ENCODE data around the gene MYOCOS.

MYOCOS gene, protein sequence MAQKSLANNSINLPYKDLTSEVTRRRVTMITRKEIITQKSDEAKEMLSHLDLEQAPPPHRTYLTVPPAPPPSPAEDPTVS
- long read RNA-seq, partial matches to known transcripts = 1 of 1 reads
- long read RNA-seq, other reads (novel, unspliced or antisense) = 0 of 1 reads

DNA sequence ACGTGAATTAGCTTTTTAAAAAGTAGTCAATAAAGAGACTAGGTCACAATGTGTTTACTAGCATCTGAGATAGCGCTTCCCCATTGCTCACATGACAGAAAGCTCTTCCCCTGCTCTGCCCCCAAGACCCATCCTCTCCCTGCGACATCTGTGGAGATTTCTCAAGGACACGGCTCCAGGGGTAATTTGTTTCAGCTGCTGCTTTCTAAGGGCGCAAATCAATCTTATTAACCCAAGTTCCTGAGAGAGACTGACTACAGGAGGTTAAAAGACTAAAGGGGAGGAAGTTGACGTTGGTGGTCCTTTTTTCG lies at the start of gene MYOCOS:
TSS of gene MYOCOS (plus strand) at position 92 of the 311 bp plus-strand sequence. CDS start 1,641 bp downstream, outside the sequence.
- no peak for DNase-seq (ENCODE audit: low read depth in 1 of 2, low spot score in 1 of 2)
- no peak within 1 kb of the TSS for H3K4me3 ChIP-seq (replicated peaks; ENCODE audit: insufficient read depth, low read length)
- TF ChIP-seq POLR2AphosphoS5 (IDR thresholded peaks at IDR 0.05; ENCODE audit: low read depth) (no peak), SPI1 (IDR thresholded peaks at IDR 0.05; ENCODE audit: borderline replicate concordance, low read depth) (no peak), GABPA (IDR thresholded peaks at IDR 0.05; ENCODE audit: low read depth) (no peak)
- TF ChIP-seq, protein P1, sequence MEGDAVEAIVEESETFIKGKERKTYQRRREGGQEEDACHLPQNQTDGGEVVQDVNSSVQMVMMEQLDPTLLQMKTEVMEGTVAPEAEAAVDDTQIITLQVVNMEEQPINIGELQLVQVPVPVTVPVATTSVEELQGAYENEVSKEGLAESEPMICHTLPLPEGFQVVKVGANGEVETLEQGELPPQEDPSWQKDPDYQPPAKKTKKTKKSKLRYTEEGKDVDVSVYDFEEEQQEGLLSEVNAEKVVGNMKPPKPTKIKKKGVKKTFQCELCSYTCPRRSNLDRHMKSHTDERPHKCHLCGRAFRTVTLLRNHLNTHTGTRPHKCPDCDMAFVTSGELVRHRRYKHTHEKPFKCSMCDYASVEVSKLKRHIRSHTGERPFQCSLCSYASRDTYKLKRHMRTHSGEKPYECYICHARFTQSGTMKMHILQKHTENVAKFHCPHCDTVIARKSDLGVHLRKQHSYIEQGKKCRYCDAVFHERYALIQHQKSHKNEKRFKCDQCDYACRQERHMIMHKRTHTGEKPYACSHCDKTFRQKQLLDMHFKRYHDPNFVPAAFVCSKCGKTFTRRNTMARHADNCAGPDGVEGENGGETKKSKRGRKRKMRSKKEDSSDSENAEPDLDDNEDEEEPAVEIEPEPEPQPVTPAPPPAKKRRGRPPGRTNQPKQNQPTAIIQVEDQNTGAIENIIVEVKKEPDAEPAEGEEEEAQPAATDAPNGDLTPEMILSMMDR (IDR thresholded peaks at IDR 0.05; ENCODE audit: insufficient read depth, low read length) = no peak
- TF ChIP-seq, protein P2, sequence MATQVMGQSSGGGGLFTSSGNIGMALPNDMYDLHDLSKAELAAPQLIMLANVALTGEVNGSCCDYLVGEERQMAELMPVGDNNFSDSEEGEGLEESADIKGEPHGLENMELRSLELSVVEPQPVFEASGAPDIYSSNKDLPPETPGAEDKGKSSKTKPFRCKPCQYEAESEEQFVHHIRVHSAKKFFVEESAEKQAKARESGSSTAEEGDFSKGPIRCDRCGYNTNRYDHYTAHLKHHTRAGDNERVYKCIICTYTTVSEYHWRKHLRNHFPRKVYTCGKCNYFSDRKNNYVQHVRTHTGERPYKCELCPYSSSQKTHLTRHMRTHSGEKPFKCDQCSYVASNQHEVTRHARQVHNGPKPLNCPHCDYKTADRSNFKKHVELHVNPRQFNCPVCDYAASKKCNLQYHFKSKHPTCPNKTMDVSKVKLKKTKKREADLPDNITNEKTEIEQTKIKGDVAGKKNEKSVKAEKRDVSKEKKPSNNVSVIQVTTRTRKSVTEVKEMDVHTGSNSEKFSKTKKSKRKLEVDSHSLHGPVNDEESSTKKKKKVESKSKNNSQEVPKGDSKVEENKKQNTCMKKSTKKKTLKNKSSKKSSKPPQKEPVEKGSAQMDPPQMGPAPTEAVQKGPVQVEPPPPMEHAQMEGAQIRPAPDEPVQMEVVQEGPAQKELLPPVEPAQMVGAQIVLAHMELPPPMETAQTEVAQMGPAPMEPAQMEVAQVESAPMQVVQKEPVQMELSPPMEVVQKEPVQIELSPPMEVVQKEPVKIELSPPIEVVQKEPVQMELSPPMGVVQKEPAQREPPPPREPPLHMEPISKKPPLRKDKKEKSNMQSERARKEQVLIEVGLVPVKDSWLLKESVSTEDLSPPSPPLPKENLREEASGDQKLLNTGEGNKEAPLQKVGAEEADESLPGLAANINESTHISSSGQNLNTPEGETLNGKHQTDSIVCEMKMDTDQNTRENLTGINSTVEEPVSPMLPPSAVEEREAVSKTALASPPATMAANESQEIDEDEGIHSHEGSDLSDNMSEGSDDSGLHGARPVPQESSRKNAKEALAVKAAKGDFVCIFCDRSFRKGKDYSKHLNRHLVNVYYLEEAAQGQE (IDR thresholded peaks at IDR 0.05; ENCODE audit: insufficient replicate concordance, low read depth) = no peak
- peaks cover 2% of the 10 kb centered on the region for H3K27me3 ChIP-seq (ENCODE audit: insufficient read depth, poor library complexity, severe bottlenecking)
- no peak within 1 kb of the TSS for H3K27ac ChIP-seq (replicated peaks)

DNA sequence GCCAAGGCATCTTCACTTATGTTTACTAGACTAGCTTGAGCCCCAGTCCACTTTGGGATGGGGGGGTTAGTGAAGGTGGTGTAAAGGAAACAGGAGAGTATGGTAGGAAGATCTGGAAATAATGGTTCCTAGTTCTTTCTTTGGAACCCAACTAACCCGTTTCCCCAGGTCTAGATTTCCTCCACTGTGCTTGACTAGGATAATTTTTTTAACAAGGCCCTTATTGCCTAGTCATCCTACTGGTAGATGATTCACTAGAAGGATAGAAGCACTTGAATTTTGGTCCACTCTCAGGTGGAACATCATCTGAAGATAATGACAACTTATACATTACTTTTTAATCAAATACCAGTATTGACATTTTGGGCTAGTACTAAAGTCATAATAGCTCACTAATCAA lies 45.9 kb upstream of the MYOCOS start:
- H3K27ac ChIP-seq (replicated peaks) = no peak overlapping the region
- no peak for DNase-seq (ENCODE audit: low read depth in 1 of 2, low spot score in 1 of 2)
- H3K4me3 ChIP-seq (replicated peaks; ENCODE audit: insufficient read depth, low read length) = no peak overlapping the region
- H3K27me3 ChIP-seq (ENCODE audit: insufficient read depth, poor library complexity, severe bottlenecking) = no peaks in the 10 kb centered on the region
- TF ChIP-seq GABPA (IDR thresholded peaks at IDR 0.05; ENCODE audit: low read depth) = no peak
- TF ChIP-seq SPI1 (IDR thresholded peaks at IDR 0.05; ENCODE audit: borderline replicate concordance, low read depth) = no peak
- TF ChIP-seq, protein P2 (IDR thresholded peaks at IDR 0.05; ENCODE audit: insufficient replicate concordance, low read depth) = no peak
- TF ChIP-seq, protein P1 (IDR thresholded peaks at IDR 0.05; ENCODE audit: insufficient read depth, low read length) = no peak
- no peak for TF ChIP-seq POLR2AphosphoS5 (IDR thresholded peaks at IDR 0.05; ENCODE audit: low read depth)

DNA sequence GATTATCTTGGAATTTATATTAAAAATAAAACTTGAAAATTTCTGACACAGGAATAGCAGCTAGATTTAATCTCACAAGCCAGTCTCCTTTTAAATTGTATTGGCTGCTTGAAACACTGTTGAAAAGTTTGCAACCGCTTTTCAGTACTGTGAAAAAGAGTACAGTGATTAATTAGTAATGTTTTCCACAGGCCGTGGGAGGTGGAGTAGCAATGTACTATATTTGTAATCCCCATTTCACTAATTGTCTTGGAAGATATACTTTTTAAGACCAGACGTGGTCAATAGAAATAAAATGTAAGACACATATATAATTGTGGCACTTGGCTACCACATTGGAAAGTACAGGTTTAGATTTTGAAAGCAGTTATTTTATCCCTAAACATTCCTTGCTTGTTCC lies 40.8 kb upstream of the MYOCOS start:
- DNase-seq (ENCODE audit: low read depth in 1 of 2, low spot score in 1 of 2) = no peak
- no peak overlapping the region for H3K27ac ChIP-seq (replicated peaks)
- no peaks in the 10 kb centered on the region for H3K27me3 ChIP-seq (ENCODE audit: insufficient read depth, poor library complexity, severe bottlenecking)
- TF ChIP-seq GABPA (IDR thresholded peaks at IDR 0.05; ENCODE audit: low read depth) (no peak), POLR2AphosphoS5 (IDR thresholded peaks at IDR 0.05; ENCODE audit: low read depth) (no peak), SPI1 (IDR thresholded peaks at IDR 0.05; ENCODE audit: borderline replicate concordance, low read depth) (no peak)
- TF ChIP-seq, protein P1 (IDR thresholded peaks at IDR 0.05; ENCODE audit: insufficient read depth, low read length) = no peak
- TF ChIP-seq, protein P2 (IDR thresholded peaks at IDR 0.05; ENCODE audit: insufficient replicate concordance, low read depth) = no peak
- H3K4me3 ChIP-seq (replicated peaks; ENCODE audit: insufficient read depth, low read length) = no peak overlapping the region
